ENCODE data around the gene MAMDC2. TPM values are rescaled to one million over a fixed set of nuclear protein-coding genes. Genes with fewer than 3 reads are reported as not detected.

MAMDC2 gene
- total RNA-seq, 1 experiment from 2014 or later = 4.6 TPM

DNA sequence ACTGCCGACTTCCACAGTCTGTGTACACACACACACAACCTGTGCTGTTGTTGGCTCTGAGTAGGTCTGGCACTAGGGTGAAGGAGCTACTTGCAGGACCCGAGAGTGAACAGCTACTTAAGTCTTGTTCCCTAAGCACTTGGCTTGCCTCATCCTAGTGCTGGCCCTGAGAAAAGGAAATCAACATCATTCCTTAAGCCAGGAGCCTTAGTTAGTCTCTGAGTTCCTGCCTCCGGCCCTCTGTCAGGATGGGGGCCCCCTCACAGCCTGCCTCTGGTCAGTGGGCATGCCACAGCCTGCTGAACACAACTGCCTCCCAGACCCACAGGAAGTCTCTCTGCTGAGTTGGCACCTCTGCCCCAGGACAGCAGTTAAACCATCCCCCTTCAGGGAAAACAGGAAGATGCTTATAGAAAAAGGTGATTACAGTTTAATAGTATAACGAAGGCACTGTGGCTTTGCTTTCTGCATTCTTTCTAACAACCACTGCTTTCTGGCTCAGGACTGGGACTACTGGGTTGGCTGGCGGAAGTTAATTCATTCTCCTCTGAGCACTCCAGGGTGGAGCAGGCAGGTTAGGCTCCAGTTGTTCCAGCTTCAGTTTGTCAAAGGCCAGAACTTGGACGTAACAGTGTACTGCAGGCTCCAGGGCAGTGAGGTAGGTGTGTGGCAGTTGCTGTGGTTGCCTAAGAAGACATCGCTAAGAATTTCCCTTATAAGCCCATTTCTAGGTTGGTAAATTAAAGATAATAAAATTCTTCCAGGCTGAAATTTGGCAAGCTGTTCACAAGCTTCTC is 2.8 kb downstream of the MAMDC2 start:
- H3K27ac Mint-ChIP-seq = peak overlapping the region in 2 of 3 experiments; percentile 49 to 51; a peak in 2 of 7 replicates

More for the DNA sequence above, 2.8 kb downstream of the MAMDC2 start:
- H4K20me1 ChIP-seq (ENCODE audit: control insufficient read depth, insufficient read depth, insufficient read length) = no peaks in the 10 kb centered on the region
- no peak overlapping the region for H2AK5ac ChIP-seq (ENCODE audit: insufficient read length, low read length)
- no peak overlapping the region for H2BK20ac ChIP-seq (ENCODE audit: low read depth, low read length, poor library complexity, severe bottlenecking)
- Mint-ChIP-seq H3K4me1 (peaks cover 29 to 34% of the 10 kb centered on the region in 2 experiments), H3K9me3 (no peaks in the 10 kb centered on the region; a peak in 1 of 5 replicates), H3K4me3 (no peak overlapping the region), H3K36me3 (ENCODE audit: insufficient read depth in 1 of 3, low read depth in 3 of 3) (no peaks in the 10 kb centered on the region; a peak in 1 of 7 replicates), H3K27me3 (ENCODE audit: low read depth) (peaks cover 27% of the 10 kb centered on the region)
- no peak overlapping the region for H2BK12ac ChIP-seq (ENCODE audit: insufficient read length, low read depth, low read length)
- no peak for TF ChIP-seq CTCF (conservative IDR thresholded peaks at IDR 0.05)
- H3K27ac ChIP-seq (ENCODE audit: insufficient read length, low read depth, low read length) = no peak overlapping the region
- H3K23me2 ChIP-seq (ENCODE audit: insufficient read length, low read depth, low read length, poor library complexity, severe bottlenecking) = peaks cover 14% of the 10 kb centered on the region
- H3K9ac ChIP-seq (ENCODE audit: extremely low read depth, insufficient read length, low read length) = no peak overlapping the region
- H3K14ac ChIP-seq (ENCODE audit: insufficient read depth, low read length) = no peak overlapping the region
- no peak overlapping the region for H3K4ac ChIP-seq (ENCODE audit: low read depth, low read length)
- H3K27me3 ChIP-seq (ENCODE audit: insufficient read depth, low read length) = no peaks in the 10 kb centered on the region
- H2BK15ac ChIP-seq (ENCODE audit: low read depth, low read length) = no peak overlapping the region
- no peak overlapping the region for H3K56ac ChIP-seq (ENCODE audit: insufficient read length, low read depth, low read length)
- H3K9me3 ChIP-seq (ENCODE audit: control insufficient read depth, low read depth, low read length) = no peaks in the 10 kb centered on the region
- no peaks in the 10 kb centered on the region for H3K79me2 ChIP-seq (ENCODE audit: insufficient read depth, low read length)
- no peak overlapping the region for H3T11ph ChIP-seq (ENCODE audit: low read length)
- no peak overlapping the region for H2AFZ ChIP-seq (ENCODE audit: low read length)
- no peak overlapping the region for H2BK120ac ChIP-seq (ENCODE audit: low read depth, low read length, poor library complexity, severe bottlenecking)
- no peak overlapping the region for H4K8ac ChIP-seq (replicated peaks; ENCODE audit: insufficient read length, low read depth, low read length)
- no peak overlapping the region for H2BK5ac ChIP-seq (ENCODE audit: insufficient read length, low read length)
- no peak overlapping the region for H3K18ac ChIP-seq (ENCODE audit: insufficient read length, low read depth, low read length)
- H3K4me2 ChIP-seq (ENCODE audit: insufficient read depth, insufficient read length, low read length) = no peak overlapping the region
- no peak overlapping the region for H4K91ac ChIP-seq (ENCODE audit: insufficient read length, low read depth, low read length)
- peak; percentile 35 for DNase-seq
- H3K4me1 ChIP-seq (ENCODE audit: insufficient read depth, low read length) = peaks cover 5% of the 10 kb centered on the region
- H3K79me1 ChIP-seq (ENCODE audit: insufficient read depth, low read depth, low read length, poor library complexity, severe bottlenecking) = no peaks in the 10 kb centered on the region
- H4K5ac ChIP-seq (ENCODE audit: insufficient read length, low read depth, low read length) = no peak overlapping the region
- no CpG with 5 or more reads among the region's 7 CpGs for whole genome bisulfite sequencing (ENCODE audit: extremely low coverage, insufficient read length, low lambda C conversion rate)
- no peak overlapping the region for H3K23ac ChIP-seq (ENCODE audit: insufficient read length, low read depth, low read length)
